ENCODE measurements around the gene PI16. TPM values are rescaled to one million over a fixed set of nuclear protein-coding genes. Genes with fewer than 3 reads are reported as not detected.

Gene PI16
- total RNA-seq, 1 experiment from 2014 or later, result 0.17 TPM

DNA sequence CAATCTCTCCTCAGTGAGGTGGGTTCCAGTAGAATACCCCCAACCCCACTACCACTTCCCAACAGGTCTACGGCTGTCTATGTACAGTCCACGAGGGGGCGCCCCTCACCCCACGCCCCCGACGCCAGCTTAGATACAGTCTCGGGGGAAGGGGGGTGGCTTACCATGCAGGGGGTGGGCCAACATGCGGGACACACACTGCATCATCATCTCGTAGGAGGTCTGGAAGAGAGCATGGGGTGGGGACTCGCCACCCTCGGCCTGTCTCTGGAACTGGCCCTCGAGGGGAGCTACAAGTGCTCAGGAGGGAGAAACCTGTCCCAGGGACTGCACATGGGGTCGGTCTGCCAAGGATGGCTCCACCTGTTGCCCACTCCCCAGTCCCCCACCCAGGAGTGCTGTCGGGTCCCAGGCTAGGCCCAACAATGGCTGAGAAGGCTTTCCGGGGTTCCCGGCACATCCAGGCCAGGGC lies 23.0 kb downstream of the PI16 start:
- peak; percentile 68 for ATAC-seq
- H3K36me3 Mint-ChIP-seq, result peaks cover 56% of the 10 kb centered on the region
- peak; percentile 40 for DNase-seq (ENCODE audit: low spot score)
- H3K4me3 Mint-ChIP-seq, result no peak overlapping the region
- TF ChIP-seq, protein P1, sequence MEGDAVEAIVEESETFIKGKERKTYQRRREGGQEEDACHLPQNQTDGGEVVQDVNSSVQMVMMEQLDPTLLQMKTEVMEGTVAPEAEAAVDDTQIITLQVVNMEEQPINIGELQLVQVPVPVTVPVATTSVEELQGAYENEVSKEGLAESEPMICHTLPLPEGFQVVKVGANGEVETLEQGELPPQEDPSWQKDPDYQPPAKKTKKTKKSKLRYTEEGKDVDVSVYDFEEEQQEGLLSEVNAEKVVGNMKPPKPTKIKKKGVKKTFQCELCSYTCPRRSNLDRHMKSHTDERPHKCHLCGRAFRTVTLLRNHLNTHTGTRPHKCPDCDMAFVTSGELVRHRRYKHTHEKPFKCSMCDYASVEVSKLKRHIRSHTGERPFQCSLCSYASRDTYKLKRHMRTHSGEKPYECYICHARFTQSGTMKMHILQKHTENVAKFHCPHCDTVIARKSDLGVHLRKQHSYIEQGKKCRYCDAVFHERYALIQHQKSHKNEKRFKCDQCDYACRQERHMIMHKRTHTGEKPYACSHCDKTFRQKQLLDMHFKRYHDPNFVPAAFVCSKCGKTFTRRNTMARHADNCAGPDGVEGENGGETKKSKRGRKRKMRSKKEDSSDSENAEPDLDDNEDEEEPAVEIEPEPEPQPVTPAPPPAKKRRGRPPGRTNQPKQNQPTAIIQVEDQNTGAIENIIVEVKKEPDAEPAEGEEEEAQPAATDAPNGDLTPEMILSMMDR (IDR thresholded peaks at IDR 0.05), result 0 out of 2 replicates have a peak, but pooled peaks have one; percentile 43
- no peak for TF ChIP-seq CREB1 (CRISPR knock-in tag; IDR thresholded peaks at IDR 0.05)
- peaks cover 21% of the 10 kb centered on the region for H3K4me1 Mint-ChIP-seq
- no peaks in the 10 kb centered on the region for H3K9me3 Mint-ChIP-seq
- H3K27ac Mint-ChIP-seq, result peak overlapping the region; percentile 34
- POLR2A ChIA-PET, result no interaction called here
- CTCF ChIA-PET, result interaction anchor here (0.7 to 3.9 kb wide), 19 partner anchors 9 to 280 kb away, joined by 3 to 100 read pairs (median 5); partner anchors contain the start of genes C6orf89, MTCH1, TBC1D22B and TMEM217
- no peaks in the 10 kb centered on the region for H3K27me3 Mint-ChIP-seq (ENCODE audit: low read depth)

DNA sequence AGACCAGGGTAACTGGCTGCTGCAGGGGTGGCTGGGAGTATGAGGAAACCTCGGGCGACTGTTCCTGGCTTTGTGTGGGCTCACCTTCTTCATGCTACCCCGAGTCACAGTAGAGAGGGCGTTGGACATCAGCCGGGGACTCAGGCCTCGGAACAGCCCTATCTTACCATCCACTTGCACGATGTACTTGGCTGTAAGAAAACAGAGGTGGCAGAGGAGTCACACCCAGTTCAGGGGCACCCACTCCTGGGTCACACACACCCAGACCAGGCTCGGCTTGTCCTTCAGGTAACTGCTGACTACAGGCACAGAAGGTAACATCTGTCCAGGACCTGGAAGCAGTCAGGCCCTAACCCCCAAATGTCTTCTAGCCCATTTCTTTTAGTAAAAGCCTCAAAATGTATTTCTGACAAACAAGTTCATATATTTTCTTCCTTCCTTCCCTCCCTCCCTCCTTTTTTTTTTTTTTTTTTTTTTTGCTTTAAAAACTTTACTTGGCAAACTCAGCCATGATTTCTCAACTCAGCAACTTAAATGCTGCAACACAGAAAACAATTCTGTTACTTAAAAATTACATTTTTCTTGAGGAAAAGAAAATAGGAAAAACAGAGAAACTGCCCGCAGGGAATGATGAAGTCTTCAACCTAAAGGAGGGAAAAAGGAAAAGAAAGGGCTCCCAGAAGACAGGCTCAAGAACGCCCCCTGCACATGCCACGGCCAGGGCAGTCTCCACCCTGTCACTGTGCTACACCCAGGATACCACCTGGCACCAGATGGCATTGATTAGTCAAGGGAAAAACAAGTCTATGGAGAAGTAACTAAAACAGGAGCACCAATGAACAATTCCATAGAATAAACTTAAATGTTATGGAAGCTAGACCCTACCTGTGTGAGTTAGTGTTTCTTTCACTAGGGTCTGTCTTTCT lies 24.1 kb downstream of the PI16 start:
- Mint-ChIP-seq H3K4me3 (no peak overlapping the region), H3K4me1 (peaks cover 21% of the 10 kb centered on the region), H3K9me3 (no peaks in the 10 kb centered on the region), H3K27ac (peak overlapping the region; percentile 43; the same call in 1 of the 2 replicates), H3K36me3 (peaks cover 45% of the 10 kb centered on the region), H3K27me3 (ENCODE audit: low read depth) (no peaks in the 10 kb centered on the region)
- ChIA-PET POLR2A (no interaction called here), CTCF (interaction anchor here (0.7 to 4.9 kb wide), 11 partner anchors 35 to 279 kb away, joined by 3 to 100 read pairs (median 5); partner anchors contain the start of genes TBC1D22B and TMEM217)
- DNase-seq (ENCODE audit: low spot score) (no peak), ATAC-seq (no peak)
- TF ChIP-seq IRF2 (CRISPR knock-in tag; IDR thresholded peaks at IDR 0.05; ENCODE audit: borderline replicate concordance, low read depth) (no peak), HMGA2 (CRISPR knock-in tag; IDR thresholded peaks at IDR 0.05) (no peak), ZNF138 (CRISPR knock-in tag; conservative IDR thresholded peaks at IDR 0.05) (no peak), NFATC4 (CRISPR knock-in tag; IDR thresholded peaks at IDR 0.05) (no peak), CREM (CRISPR knock-in tag; IDR thresholded peaks at IDR 0.05) (no peak), NR1H2 (CRISPR knock-in tag; IDR thresholded peaks at IDR 0.05) (no peak), FOXJ3 (CRISPR knock-in tag; IDR thresholded peaks at IDR 0.05; ENCODE audit: borderline replicate concordance) (no peak)
- TF ChIP-seq, protein P2, sequence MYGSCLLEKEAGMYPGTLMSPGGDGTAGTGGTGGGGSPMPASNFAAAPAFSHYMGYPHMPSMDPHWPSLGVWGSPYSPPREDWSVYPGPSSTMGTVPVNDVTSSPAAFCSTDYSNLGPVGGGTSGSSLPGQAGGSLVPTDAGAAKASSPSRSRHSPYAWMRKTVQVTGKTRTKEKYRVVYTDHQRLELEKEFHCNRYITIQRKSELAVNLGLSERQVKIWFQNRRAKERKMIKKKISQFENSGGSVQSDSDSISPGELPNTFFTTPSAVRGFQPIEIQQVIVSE (CRISPR knock-in tag; IDR thresholded peaks at IDR 0.05; ENCODE audit: borderline replicate concordance), result no peak
- TF ChIP-seq, protein P3, sequence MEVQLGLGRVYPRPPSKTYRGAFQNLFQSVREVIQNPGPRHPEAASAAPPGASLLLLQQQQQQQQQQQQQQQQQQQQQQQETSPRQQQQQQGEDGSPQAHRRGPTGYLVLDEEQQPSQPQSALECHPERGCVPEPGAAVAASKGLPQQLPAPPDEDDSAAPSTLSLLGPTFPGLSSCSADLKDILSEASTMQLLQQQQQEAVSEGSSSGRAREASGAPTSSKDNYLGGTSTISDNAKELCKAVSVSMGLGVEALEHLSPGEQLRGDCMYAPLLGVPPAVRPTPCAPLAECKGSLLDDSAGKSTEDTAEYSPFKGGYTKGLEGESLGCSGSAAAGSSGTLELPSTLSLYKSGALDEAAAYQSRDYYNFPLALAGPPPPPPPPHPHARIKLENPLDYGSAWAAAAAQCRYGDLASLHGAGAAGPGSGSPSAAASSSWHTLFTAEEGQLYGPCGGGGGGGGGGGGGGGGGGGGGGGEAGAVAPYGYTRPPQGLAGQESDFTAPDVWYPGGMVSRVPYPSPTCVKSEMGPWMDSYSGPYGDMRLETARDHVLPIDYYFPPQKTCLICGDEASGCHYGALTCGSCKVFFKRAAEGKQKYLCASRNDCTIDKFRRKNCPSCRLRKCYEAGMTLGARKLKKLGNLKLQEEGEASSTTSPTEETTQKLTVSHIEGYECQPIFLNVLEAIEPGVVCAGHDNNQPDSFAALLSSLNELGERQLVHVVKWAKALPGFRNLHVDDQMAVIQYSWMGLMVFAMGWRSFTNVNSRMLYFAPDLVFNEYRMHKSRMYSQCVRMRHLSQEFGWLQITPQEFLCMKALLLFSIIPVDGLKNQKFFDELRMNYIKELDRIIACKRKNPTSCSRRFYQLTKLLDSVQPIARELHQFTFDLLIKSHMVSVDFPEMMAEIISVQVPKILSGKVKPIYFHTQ (CRISPR knock-in tag; IDR thresholded peaks at IDR 0.05), result no peak
- TF ChIP-seq, protein P1 (IDR thresholded peaks at IDR 0.05), result no peak
- TF ChIP-seq, protein P4, sequence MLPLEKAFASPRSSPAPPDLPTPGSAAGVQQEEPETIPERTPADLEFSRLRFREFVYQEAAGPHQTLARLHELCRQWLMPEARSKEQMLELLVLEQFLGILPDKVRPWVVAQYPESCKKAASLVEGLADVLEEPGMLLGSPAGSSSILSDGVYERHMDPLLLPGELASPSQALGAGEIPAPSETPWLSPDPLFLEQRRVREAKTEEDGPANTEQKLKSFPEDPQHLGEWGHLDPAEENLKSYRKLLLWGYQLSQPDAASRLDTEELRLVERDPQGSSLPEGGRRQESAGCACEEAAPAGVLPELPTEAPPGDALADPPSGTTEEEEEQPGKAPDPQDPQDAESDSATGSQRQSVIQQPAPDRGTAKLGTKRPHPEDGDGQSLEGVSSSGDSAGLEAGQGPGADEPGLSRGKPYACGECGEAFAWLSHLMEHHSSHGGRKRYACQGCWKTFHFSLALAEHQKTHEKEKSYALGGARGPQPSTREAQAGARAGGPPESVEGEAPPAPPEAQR (CRISPR knock-in tag; IDR thresholded peaks at IDR 0.05), result no peak
- TF ChIP-seq, protein P5, sequence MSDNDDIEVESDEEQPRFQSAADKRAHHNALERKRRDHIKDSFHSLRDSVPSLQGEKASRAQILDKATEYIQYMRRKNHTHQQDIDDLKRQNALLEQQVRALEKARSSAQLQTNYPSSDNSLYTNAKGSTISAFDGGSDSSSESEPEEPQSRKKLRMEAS (CRISPR knock-in tag; IDR thresholded peaks at IDR 0.05), result no peak
- TF ChIP-seq, protein P6, sequence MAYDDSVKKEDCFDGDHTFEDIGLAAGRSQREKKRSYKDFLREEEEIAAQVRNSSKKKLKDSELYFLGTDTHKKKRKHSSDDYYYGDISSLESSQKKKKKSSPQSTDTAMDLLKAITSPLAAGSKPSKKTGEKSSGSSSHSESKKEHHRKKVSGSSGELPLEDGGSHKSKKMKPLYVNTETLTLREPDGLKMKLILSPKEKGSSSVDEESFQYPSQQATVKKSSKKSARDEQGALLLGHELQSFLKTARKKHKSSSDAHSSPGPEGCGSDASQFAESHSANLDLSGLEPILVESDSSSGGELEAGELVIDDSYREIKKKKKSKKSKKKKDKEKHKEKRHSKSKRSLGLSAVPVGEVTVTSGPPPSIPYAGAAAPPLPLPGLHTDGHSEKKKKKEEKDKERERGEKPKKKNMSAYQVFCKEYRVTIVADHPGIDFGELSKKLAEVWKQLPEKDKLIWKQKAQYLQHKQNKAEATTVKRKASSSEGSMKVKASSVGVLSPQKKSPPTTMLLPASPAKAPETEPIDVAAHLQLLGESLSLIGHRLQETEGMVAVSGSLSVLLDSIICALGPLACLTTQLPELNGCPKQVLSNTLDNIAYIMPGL (CRISPR knock-in tag; IDR thresholded peaks at IDR 0.05), result no peak
- TF ChIP-seq, protein P7, sequence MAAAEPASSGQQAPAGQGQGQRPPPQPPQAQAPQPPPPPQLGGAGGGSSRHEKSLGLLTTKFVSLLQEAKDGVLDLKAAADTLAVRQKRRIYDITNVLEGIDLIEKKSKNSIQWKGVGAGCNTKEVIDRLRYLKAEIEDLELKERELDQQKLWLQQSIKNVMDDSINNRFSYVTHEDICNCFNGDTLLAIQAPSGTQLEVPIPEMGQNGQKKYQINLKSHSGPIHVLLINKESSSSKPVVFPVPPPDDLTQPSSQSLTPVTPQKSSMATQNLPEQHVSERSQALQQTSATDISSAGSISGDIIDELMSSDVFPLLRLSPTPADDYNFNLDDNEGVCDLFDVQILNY (CRISPR knock-in tag; IDR thresholded peaks at IDR 0.05), result no peak
